Measurements from ENCODE around the gene RASL10B.
"Not testable (repeated sequence)": the region's sequence is repeated elsewhere in the genome, so short reads cannot be mapped to it uniquely, and the experiment has no call there.

RASL10B gene

GRCh38 chr17:35743626-35744328, 12.3 kb downstream of the RASL10B start:
- no peak for DNase-seq

- no peak for DNase-seq
Observed at GRCh38 chr17:35744830-35745229, 13.4 kb downstream of the RASL10B start.

- DNase-seq, result no peak
Observed at GRCh38 chr17:35745246-35745645, 13.8 kb downstream of the RASL10B start.

GRCh38 chr17:35745749-35746320, 14.4 kb downstream of the RASL10B start:
- no peak for DNase-seq

GRCh38 chr17:35747540-35748017, 16.1 kb downstream of the RASL10B start:
- DNase-seq, result peak; percentile 71

- no peak for DNase-seq
Observed at GRCh38 chr17:35748341-35748841, 17.0 kb downstream of the RASL10B start.

- no peak for DNase-seq
Observed at GRCh38 chr17:35748979-35749378, 17.5 kb downstream of the RASL10B start.

GRCh38 chr17:35749560-35750412, 18.3 kb downstream of the RASL10B start:
- DNase-seq, result peak; percentile 22

GRCh38 chr17:35750526-35751395, 19.3 kb downstream of the RASL10B start:
- no peak for DNase-seq

GRCh38 chr17:35751541-35751940, 20.1 kb downstream of the RASL10B start:
- not testable (repeated sequence) for DNase-seq

- DNase-seq, result peak; percentile 28
Observed at GRCh38 chr17:35752471-35752870, 21.0 kb downstream of the RASL10B start.

- DNase-seq, result no peak
Observed at GRCh38 chr17:35752945-35753764, 21.7 kb downstream of the RASL10B start, which contains the start of gene GAS2L2. Gene GAS2L2, minus strand, starts transcription at chr17:35753239. Its CDS starts 389 bp downstream, at chr17:35752850.

- DNase-seq, result no peak
Observed at GRCh38 chr17:35757243-35757642, 25.8 kb downstream of the RASL10B start.

GRCh38 chr17:35760587-35760986, 29.1 kb downstream of the RASL10B start, which contains the start of gene C17orf50:
Gene C17orf50, plus strand, starts transcription at chr17:35760887. Its CDS starts 55 bp downstream, at chr17:35760942.
- DNase-seq, result no peak

- no peak for DNase-seq
Observed at GRCh38 chr17:35761601-35762000, 30.2 kb downstream of the RASL10B start.

GRCh38 chr17:35763767-35764122, 32.3 kb downstream of the RASL10B start:
- no peak for DNase-seq

GRCh38 chr17:35764123-35764991, 32.9 kb downstream of the RASL10B start:
- peak; percentile 93 for DNase-seq

- no peak for DNase-seq
Observed at GRCh38 chr17:35765086-35765710, 33.8 kb downstream of the RASL10B start.

- DNase-seq, result no peak
Observed at GRCh38 chr17:35765756-35766488, 34.5 kb downstream of the RASL10B start.
